Spleen (tissue), 7 donors: ENCODE data around the gene B4GALT2.

ENCODE experiments used
- POLR2A ChIP-seq, 3 donors: fragments of 450-650 bp; IDR thresholded peaks; one replicate each; pipeline ENCODE4 v1.5.1; 2017; ENCODE audit warnings: antibody characterized with exemption in 3 of 3, mild to moderate bottlenecking in 1 of 3
- POLR2AphosphoS5 ChIP-seq, 3 donors: sonication (generic); formaldehyde crosslinking; IDR thresholded peaks; one replicate each; pipeline ENCODE4 v1.5.1; 2017; ENCODE audit warnings: antibody characterized with exemption in 3 of 3
- TF ChIP-seq, protein P1 (sequence below), 11 experiments: fragments of 200-600 bp in 7 of 11; fragments of 450-650 bp in 4 of 11; sonication (generic) in 4 of 11; IDR thresholded peaks in 8 of 11; conservative IDR thresholded peaks in 3 of 11; 1 replicate in 7 of 11; 2 replicates in 4 of 11; pipeline versions ENCODE4 v1.4.0 to v1.8.0; 2016 to 2021; ENCODE audit warnings: antibody characterized with exemption in 11 of 11, inconsistent platforms in 4 of 11, mild to moderate bottlenecking in 1 of 11
- donor health status: DM: no; HTN: no; CAD: no; lungs with moderate emphysema.
- donor health status: DM: no; HTN: no; CAD: no.
- donor health status: DM: no; HTN: no; CAD: no.

- TF ChIP-seq, protein P1, sequence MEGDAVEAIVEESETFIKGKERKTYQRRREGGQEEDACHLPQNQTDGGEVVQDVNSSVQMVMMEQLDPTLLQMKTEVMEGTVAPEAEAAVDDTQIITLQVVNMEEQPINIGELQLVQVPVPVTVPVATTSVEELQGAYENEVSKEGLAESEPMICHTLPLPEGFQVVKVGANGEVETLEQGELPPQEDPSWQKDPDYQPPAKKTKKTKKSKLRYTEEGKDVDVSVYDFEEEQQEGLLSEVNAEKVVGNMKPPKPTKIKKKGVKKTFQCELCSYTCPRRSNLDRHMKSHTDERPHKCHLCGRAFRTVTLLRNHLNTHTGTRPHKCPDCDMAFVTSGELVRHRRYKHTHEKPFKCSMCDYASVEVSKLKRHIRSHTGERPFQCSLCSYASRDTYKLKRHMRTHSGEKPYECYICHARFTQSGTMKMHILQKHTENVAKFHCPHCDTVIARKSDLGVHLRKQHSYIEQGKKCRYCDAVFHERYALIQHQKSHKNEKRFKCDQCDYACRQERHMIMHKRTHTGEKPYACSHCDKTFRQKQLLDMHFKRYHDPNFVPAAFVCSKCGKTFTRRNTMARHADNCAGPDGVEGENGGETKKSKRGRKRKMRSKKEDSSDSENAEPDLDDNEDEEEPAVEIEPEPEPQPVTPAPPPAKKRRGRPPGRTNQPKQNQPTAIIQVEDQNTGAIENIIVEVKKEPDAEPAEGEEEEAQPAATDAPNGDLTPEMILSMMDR (IDR thresholded peaks at IDR 0.05 in 8 of 11, conservative IDR thresholded peaks at IDR 0.05 in 3 of 11) = no peak
- no peak for TF ChIP-seq POLR2AphosphoS5 (IDR thresholded peaks at IDR 0.05)
- TF ChIP-seq POLR2A (IDR thresholded peaks at IDR 0.05) = no peak
These were observed 15.1 kb downstream of the B4GALT2 start for GRCh38 chr1:43994071-43994470.
